ENCODE data around the gene LAMTOR2.
A peak's percentile ranks its signal among the peaks of the same experiment; 100 is the strongest.

Gene LAMTOR2

DNA sequence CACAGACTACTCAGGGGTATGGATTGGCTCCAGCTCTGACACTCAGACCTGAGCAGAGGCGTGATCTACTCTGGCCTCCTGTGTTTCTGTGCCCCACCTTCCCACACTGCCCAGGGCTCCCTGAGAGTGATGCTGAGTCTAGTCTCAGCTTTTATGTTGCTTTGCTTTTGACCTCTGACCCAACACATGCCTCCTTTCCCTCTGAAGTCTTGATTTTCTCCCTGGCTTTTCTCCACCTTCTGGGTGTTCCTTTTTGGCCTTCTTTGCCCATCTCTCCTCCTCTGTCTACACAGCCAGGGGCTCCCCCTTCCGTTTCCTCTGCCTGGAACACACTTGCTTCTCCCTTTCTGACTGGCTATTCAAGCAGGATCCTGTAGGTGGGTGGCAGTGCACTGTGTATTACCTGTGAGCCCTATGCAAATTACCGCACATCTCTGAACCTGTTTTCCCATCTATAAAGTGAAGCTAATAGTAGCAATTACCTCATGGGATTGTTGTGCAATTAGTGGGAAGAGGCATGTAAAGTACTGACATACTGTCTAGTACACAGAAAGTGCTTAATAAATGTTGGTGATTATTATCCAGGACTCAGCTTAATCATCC, 41.4 kb downstream of the LAMTOR2 start:
- no peak overlapping the region for H3K4me3 ChIP-seq (ENCODE audit: low read depth, low read length)
- H3K23ac ChIP-seq (ENCODE audit: low read length) = no peak overlapping the region
- no peak overlapping the region for H3K4ac ChIP-seq (ENCODE audit: low read depth, low read length)
- H3K9ac ChIP-seq (ENCODE audit: low read length) = no peak overlapping the region
- H2BK5ac ChIP-seq (ENCODE audit: low read depth, low read length, poor library complexity) = no peak overlapping the region
- DNase-seq = no peak
- no peak overlapping the region for H3K4me2 ChIP-seq (ENCODE audit: low read length)
- no peaks in the 10 kb centered on the region for H3K27me3 ChIP-seq (ENCODE audit: insufficient read depth, low read length)
- peaks cover 27 to 36% of the 10 kb centered on the region in 2 experiments for H3K36me3 ChIP-seq (ENCODE audit: control insufficient read depth in 1 of 2, insufficient read depth in 2 of 2, low read length in 2 of 2)
- H3K4me1 ChIP-seq (ENCODE audit: control insufficient read depth in 1 of 2, insufficient read depth in 2 of 2, low read length in 2 of 2) = peaks cover 20 to 23% of the 10 kb centered on the region in 2 experiments
- peaks cover 5% of the 10 kb centered on the region for H3K79me2 ChIP-seq (ENCODE audit: control insufficient read depth, insufficient read depth, low read length, poor library complexity)
- WGBS (ENCODE audit: extremely low coverage, insufficient coverage, insufficient read length) = no CpG with 5 or more reads among the region's 3 CpGs
- H3K9me3 ChIP-seq (ENCODE audit: insufficient read depth, low read depth, low read length) = no peaks in the 10 kb centered on the region
- no peak overlapping the region for H3K18ac ChIP-seq (ENCODE audit: low read length)
- no peak overlapping the region for H4K91ac ChIP-seq (ENCODE audit: low read depth, low read length)
- no peak overlapping the region for H2BK120ac ChIP-seq (ENCODE audit: insufficient read depth, low read length, poor library complexity)
- H2BK12ac ChIP-seq (ENCODE audit: low read length) = no peak overlapping the region
- H3K14ac ChIP-seq (ENCODE audit: low read length) = no peak overlapping the region
- H3K79me1 ChIP-seq (ENCODE audit: low read length) = peaks cover 6% of the 10 kb centered on the region
- H4K12ac ChIP-seq (ENCODE audit: low read depth, low read length) = no peak overlapping the region
- H3K27ac ChIP-seq (ENCODE audit: low read depth, low read length) = peak overlapping the region; percentile 24
- H2AK5ac ChIP-seq (ENCODE audit: low read length) = no peak overlapping the region
- no peak overlapping the region for H2AFZ ChIP-seq (ENCODE audit: insufficient read depth, low read length, poor library complexity)
- no peak overlapping the region for H4K8ac ChIP-seq (ENCODE audit: low read depth, low read length)

DNA sequence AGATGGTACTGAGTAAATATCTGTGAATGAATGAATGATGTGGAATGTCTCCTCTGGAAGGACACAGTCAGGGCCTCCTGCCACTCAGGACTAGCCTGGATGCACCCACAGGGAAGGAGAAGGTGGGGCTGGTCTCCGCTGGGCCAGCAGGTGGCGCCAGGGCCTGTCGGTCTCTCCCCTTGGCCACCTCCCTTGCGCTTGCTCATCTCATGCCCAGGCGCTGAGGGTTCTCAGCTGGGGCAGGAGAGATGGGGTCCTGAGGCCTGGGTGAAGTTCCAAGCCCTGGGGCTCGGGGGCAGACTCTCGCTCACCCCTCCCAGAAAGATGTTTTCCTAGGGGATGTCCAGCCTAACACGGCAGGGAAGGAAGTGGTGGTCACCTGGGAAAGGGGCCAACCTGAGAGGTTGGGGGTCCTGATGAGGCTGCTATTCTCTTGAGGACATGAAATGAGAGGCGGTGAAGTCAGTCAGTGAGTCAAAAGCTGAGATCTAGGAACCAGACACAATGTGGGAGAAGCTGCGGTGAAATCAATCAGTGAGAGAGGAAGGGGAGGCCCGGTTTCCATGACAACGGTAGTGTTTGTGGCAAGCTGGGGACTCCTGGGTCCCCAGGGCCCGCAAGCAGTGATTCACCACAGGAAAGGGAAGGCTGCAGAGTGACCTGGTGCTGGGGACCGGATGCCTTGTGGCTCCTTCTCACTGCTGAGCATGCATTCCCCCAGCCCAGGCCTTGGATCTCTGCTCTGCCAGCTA, 42.2 kb downstream of the LAMTOR2 start:
- Histone ChIP-seq H3K4ac (ENCODE audit: low read depth, low read length) (peak overlapping the region; percentile 50), H3K4me2 (ENCODE audit: low read length) (no peak overlapping the region), H2AK5ac (ENCODE audit: low read length) (peak overlapping the region; percentile 72), H3K79me1 (ENCODE audit: low read length) (peaks cover 6% of the 10 kb centered on the region), H4K91ac (ENCODE audit: low read depth, low read length) (peak overlapping the region; percentile 79), H3K4me3 (ENCODE audit: low read depth, low read length) (no peak overlapping the region), H3K36me3 (ENCODE audit: control insufficient read depth in 1 of 2, insufficient read depth in 2 of 2, low read length in 2 of 2) (peaks cover 26 to 33% of the 10 kb centered on the region in 2 experiments), H3K18ac (ENCODE audit: low read length) (peak overlapping the region; percentile 40), H3K14ac (ENCODE audit: low read length) (peak overlapping the region; percentile 33), H3K27ac (ENCODE audit: low read depth, low read length) (peak overlapping the region; percentile 19), H3K9me3 (ENCODE audit: insufficient read depth, low read depth, low read length) (no peaks in the 10 kb centered on the region), H3K9ac (ENCODE audit: low read length) (no peak overlapping the region), H3K23ac (ENCODE audit: low read length) (no peak overlapping the region), H2BK5ac (ENCODE audit: low read depth, low read length, poor library complexity) (peak overlapping the region; percentile 75), H2BK120ac (ENCODE audit: insufficient read depth, low read length, poor library complexity) (peak overlapping the region; percentile 57), H3K27me3 (ENCODE audit: insufficient read depth, low read length) (no peaks in the 10 kb centered on the region), H4K12ac (ENCODE audit: low read depth, low read length) (peak overlapping the region; percentile 23), H3K79me2 (ENCODE audit: control insufficient read depth, insufficient read depth, low read length, poor library complexity) (peaks cover 5% of the 10 kb centered on the region), H4K8ac (ENCODE audit: low read depth, low read length) (peak overlapping the region; percentile 24), H3K4me1 (ENCODE audit: control insufficient read depth in 1 of 2, insufficient read depth in 2 of 2, low read length in 2 of 2) (peaks cover 20 to 26% of the 10 kb centered on the region in 2 experiments), H2AFZ (ENCODE audit: insufficient read depth, low read length, poor library complexity) (peak overlapping the region; percentile 12), H2BK12ac (ENCODE audit: low read length) (peak overlapping the region; percentile 9)
- peak; percentile 83 to 91 for DNase-seq
- no CpG with 5 or more reads among the region's 14 CpGs for WGBS (ENCODE audit: extremely low coverage, insufficient coverage, insufficient read length)

DNA sequence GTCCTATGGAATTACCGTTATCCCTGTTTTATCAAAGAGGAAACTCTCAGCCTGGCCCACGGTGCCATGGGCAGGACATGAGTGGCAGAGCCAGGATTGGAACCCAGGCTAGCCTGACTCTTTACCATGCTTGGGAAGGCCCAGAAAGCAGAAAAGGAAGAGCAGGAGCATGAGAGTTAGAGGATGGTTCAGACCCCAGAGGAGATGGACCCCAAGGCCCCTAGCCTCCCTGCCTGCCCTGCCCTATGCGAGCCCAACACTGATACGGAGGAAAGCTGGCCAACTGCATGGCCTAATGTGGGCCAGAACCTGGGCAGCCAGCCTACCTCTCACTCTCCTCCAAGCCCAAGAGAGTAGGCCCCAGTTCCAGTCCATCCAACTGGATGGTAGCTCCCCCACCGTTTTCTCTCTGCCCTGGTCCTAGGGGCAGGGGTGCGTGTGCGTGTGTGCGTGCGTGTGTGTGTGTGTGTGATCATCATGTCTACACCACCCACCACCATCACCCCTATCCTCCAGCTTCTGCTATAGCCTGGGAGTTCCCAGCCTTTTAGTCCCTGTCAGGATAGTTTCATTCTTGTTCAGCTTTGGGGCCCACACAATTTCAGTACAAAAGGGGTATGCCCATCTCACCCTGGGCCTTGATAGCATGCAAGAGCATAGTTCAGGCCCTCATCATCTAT, 43.1 kb downstream of the LAMTOR2 start:
- H3K79me2 ChIP-seq (ENCODE audit: control insufficient read depth, insufficient read depth, low read length, poor library complexity) = peaks cover 5% of the 10 kb centered on the region
- H2BK5ac ChIP-seq (ENCODE audit: low read depth, low read length, poor library complexity) = no peak overlapping the region
- no peak overlapping the region for H2AFZ ChIP-seq (ENCODE audit: insufficient read depth, low read length, poor library complexity)
- no peak overlapping the region for H2AK5ac ChIP-seq (ENCODE audit: low read length)
- H3K9ac ChIP-seq (ENCODE audit: low read length) = no peak overlapping the region
- peak overlapping the region; percentile 20 for H4K12ac ChIP-seq (ENCODE audit: low read depth, low read length)
- H3K18ac ChIP-seq (ENCODE audit: low read length) = peak overlapping the region; percentile 40
- H3K4me1 ChIP-seq (ENCODE audit: control insufficient read depth in 1 of 2, insufficient read depth in 2 of 2, low read length in 2 of 2) = peaks cover 24 to 30% of the 10 kb centered on the region in 2 experiments
- peaks cover 6% of the 10 kb centered on the region for H3K79me1 ChIP-seq (ENCODE audit: low read length)
- H2BK120ac ChIP-seq (ENCODE audit: insufficient read depth, low read length, poor library complexity) = peak overlapping the region; percentile 57
- no peak overlapping the region for H3K27ac ChIP-seq (ENCODE audit: low read depth, low read length)
- H3K4me3 ChIP-seq (ENCODE audit: low read depth, low read length) = no peak overlapping the region
- H3K23ac ChIP-seq (ENCODE audit: low read length) = no peak overlapping the region
- H3K36me3 ChIP-seq (ENCODE audit: control insufficient read depth in 1 of 2, insufficient read depth in 2 of 2, low read length in 2 of 2) = peaks cover 28 to 29% of the 10 kb centered on the region in 2 experiments
- no peaks in the 10 kb centered on the region for H3K27me3 ChIP-seq (ENCODE audit: insufficient read depth, low read length)
- peak overlapping the region; percentile 1 for H3K4ac ChIP-seq (ENCODE audit: low read depth, low read length)
- no peak overlapping the region for H4K8ac ChIP-seq (ENCODE audit: low read depth, low read length)
- WGBS (ENCODE audit: extremely low coverage, insufficient coverage, insufficient read length) = no CpG with 5 or more reads among the region's 9 CpGs
- H4K91ac ChIP-seq (ENCODE audit: low read depth, low read length) = no peak overlapping the region
- no peak overlapping the region for H2BK12ac ChIP-seq (ENCODE audit: low read length)
- H3K9me3 ChIP-seq (ENCODE audit: insufficient read depth, low read depth, low read length) = no peaks in the 10 kb centered on the region
- H3K14ac ChIP-seq (ENCODE audit: low read length) = no peak overlapping the region
- no peak overlapping the region for H3K4me2 ChIP-seq (ENCODE audit: low read length)
- DNase-seq = no peak

DNA sequence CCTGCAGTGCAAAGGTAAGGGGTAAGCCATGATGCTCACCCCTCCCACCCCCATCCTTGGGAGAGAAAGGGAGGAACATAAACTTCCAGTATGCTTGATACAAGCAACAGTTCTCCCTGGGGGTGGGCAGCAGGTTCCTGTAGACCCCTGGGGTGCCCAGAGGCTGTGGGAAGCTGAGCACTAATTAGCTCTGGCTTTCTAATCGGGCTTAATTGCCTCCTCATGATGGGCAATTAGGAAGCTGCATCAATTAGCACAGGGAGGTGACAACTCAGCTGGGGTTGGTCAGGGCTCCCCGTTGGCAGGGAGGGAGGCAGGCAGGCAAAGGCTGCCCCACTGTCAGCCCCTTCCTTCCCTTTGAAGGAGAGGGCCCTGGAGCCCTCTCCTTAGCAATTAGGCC, 44.2 kb downstream of the LAMTOR2 start:
- peaks cover 35 to 41% of the 10 kb centered on the region in 2 experiments for H3K4me1 ChIP-seq (ENCODE audit: control insufficient read depth in 1 of 2, insufficient read depth in 2 of 2, low read length in 2 of 2)
- no peak overlapping the region for H2AFZ ChIP-seq (ENCODE audit: insufficient read depth, low read length, poor library complexity)
- no peaks in the 10 kb centered on the region for H3K27me3 ChIP-seq (ENCODE audit: insufficient read depth, low read length)
- no peak overlapping the region for H4K8ac ChIP-seq (ENCODE audit: low read depth, low read length)
- H3K14ac ChIP-seq (ENCODE audit: low read length) = no peak overlapping the region
- H3K18ac ChIP-seq (ENCODE audit: low read length) = no peak overlapping the region
- H4K91ac ChIP-seq (ENCODE audit: low read depth, low read length) = no peak overlapping the region
- peaks cover 15% of the 10 kb centered on the region for H3K79me1 ChIP-seq (ENCODE audit: low read length)
- no peak overlapping the region for H2BK12ac ChIP-seq (ENCODE audit: low read length)
- H2BK120ac ChIP-seq (ENCODE audit: insufficient read depth, low read length, poor library complexity) = no peak overlapping the region
- no peak overlapping the region for H3K4me3 ChIP-seq (ENCODE audit: low read depth, low read length)
- WGBS (ENCODE audit: extremely low coverage, insufficient coverage, insufficient read length) = no CpG with 5 or more reads among the region's 2 CpGs
- no peak overlapping the region for H3K4me2 ChIP-seq (ENCODE audit: low read length)
- no peak overlapping the region for H3K9ac ChIP-seq (ENCODE audit: low read length)
- DNase-seq = no peak
- no peak overlapping the region for H2BK5ac ChIP-seq (ENCODE audit: low read depth, low read length, poor library complexity)
- H3K4ac ChIP-seq (ENCODE audit: low read depth, low read length) = no peak overlapping the region
- no peak overlapping the region for H3K27ac ChIP-seq (ENCODE audit: low read depth, low read length)
- H3K23ac ChIP-seq (ENCODE audit: low read length) = no peak overlapping the region
- H3K36me3 ChIP-seq (ENCODE audit: control insufficient read depth in 1 of 2, insufficient read depth in 2 of 2, low read length in 2 of 2) = peaks cover 24 to 29% of the 10 kb centered on the region in 2 experiments
- H4K12ac ChIP-seq (ENCODE audit: low read depth, low read length) = no peak overlapping the region
- H3K9me3 ChIP-seq (ENCODE audit: insufficient read depth, low read depth, low read length) = no peaks in the 10 kb centered on the region
- no peak overlapping the region for H2AK5ac ChIP-seq (ENCODE audit: low read length)
- H3K79me2 ChIP-seq (ENCODE audit: control insufficient read depth, insufficient read depth, low read length, poor library complexity) = peaks cover 8% of the 10 kb centered on the region
